SK-N-SH (cell line): ENCODE measurements around the gene PDGFC.

ENCODE experiments used
- CTCF ChIP-seq: fragments of 200-600 bp; sonication (generic); IDR thresholded peaks from 2 replicates; pipeline ENCODE4 v1.6.1; 2017; ENCODE audit warnings: antibody characterized with exemption, mild to moderate bottlenecking, moderate library complexity
- GABPA ChIP-seq: IDR thresholded peaks from 2 replicates; pipeline ENCODE4 v1.4.0; 2012; ENCODE audit warnings: low read depth, mild to moderate bottlenecking
- NRF1 ChIP-seq: IDR thresholded peaks from 2 replicates; pipeline ENCODE4 v1.6.1; 2012; ENCODE audit warnings: low read depth, mild to moderate bottlenecking, low read length
- POLR2AphosphoS5 ChIP-seq: IDR thresholded peaks from 2 replicates; pipeline ENCODE4 v1.6.1; 2012; ENCODE audit warnings: low read depth, low read length
- RAD21 ChIP-seq: IDR thresholded peaks from 2 replicates; pipeline ENCODE4 v1.6.1; 2012; ENCODE audit warnings: mild to moderate bottlenecking, low read length
- RXRA ChIP-seq: IDR thresholded peaks from 2 replicates; pipeline ENCODE4 v1.4.0; 2012; ENCODE audit warnings: low read depth, mild to moderate bottlenecking, borderline replicate concordance
- TAF1 ChIP-seq: IDR thresholded peaks from 2 replicates; pipeline ENCODE4 v1.6.1; 2012; ENCODE audit warnings: low read depth, mild to moderate bottlenecking, low read length, moderate library complexity, borderline replicate concordance
- TF ChIP-seq, protein P1 (sequence below): IDR thresholded peaks from 2 replicates; pipeline ENCODE4 v1.4.0; 2012; ENCODE audit warnings: low read depth

GRCh38 chr4:156732634-156733033, 239.0 kb downstream of the PDGFC start:
- no peak for TF ChIP-seq NRF1
- no peak for TF ChIP-seq RAD21
- no peak for TF ChIP-seq CTCF
- no peak for TF ChIP-seq RXRA
- no peak for TF ChIP-seq GABPA
- TF ChIP-seq POLR2AphosphoS5: no peak
- TF ChIP-seq, protein P1, sequence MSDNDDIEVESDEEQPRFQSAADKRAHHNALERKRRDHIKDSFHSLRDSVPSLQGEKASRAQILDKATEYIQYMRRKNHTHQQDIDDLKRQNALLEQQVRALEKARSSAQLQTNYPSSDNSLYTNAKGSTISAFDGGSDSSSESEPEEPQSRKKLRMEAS: no peak
- no peak for TF ChIP-seq TAF1
